ENCODE data around the gene POLN.

Gene POLN

GRCh38 chr4:2262145-2262943, 20.4 kb upstream of the POLN start:
- peak; percentile 99 for DNase-seq

- no peak for DNase-seq
Measured at GRCh38 chr4:2261853-2262144, 19.9 kb upstream of the POLN start, which contains the start of gene MXD4. MXD4 (minus strand) TSS chr4:2262109; CDS start chr4:2261980, 129 bp downstream.

- peak; percentile 30 for DNase-seq
Measured at GRCh38 chr4:2261110-2261852, 19.4 kb upstream of the POLN start.

- no peak for DNase-seq
Measured at GRCh38 chr4:2260344-2261109, 18.6 kb upstream of the POLN start.

- no peak for DNase-seq
Measured at GRCh38 chr4:2259541-2260343, 17.8 kb upstream of the POLN start.

- no peak for DNase-seq
Measured at GRCh38 chr4:2259036-2259540, 17.2 kb upstream of the POLN start.

- no peak for DNase-seq
Measured at GRCh38 chr4:2258091-2259035, 16.4 kb upstream of the POLN start.

GRCh38 chr4:2257361-2258081, 15.6 kb upstream of the POLN start:
- DNase-seq = no peak

- DNase-seq = no peak
Measured at GRCh38 chr4:2256781-2257191, 14.9 kb upstream of the POLN start.

GRCh38 chr4:2256156-2256731, 14.3 kb upstream of the POLN start:
- no peak for DNase-seq

- no peak for DNase-seq
Measured at GRCh38 chr4:2255501-2256155, 13.7 kb upstream of the POLN start.

- no peak for DNase-seq
Measured at GRCh38 chr4:2254665-2255500, 13.0 kb upstream of the POLN start.

GRCh38 chr4:2253160-2254084, 11.5 kb upstream of the POLN start:
- no peak for DNase-seq

- no peak for DNase-seq
Measured at GRCh38 chr4:2252530-2253091, 10.7 kb upstream of the POLN start.

GRCh38 chr4:2251795-2252529, 10.0 kb upstream of the POLN start:
- DNase-seq = no peak

GRCh38 chr4:2251073-2251794, 9.3 kb upstream of the POLN start:
- DNase-seq = no peak
